GM19452 (cell line): ENCODE measurements around the gene ARL4A.

Experiments
- ATAC-seq: cut with Tn5 transposase; IDR thresholded peaks from one replicate; pipeline ENCODE4 v1.9.1; 2021; ENCODE audit not compliant: unreplicated experiment

ARL4A gene

DNA sequence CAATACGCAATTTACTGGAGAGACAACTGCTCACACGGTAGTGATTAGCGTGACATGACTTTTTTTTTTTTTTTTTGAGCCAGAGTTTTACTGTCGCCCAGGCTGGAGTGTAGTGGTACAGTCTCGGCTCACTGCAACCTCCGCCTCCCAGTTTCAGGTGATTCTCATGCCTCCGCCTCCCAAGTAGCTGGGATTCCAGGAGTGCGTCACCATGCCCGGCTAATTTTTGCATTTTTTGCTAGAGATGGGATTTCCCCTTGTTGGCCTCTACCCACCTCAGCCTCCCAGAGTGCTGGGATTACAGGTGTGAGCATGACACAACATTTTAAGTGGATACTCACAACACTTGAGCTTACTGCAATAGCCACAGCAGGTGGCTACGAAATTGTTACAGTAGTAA lies 11.9 kb downstream of the ARL4A start:
- no peak for ATAC-seq

DNA sequence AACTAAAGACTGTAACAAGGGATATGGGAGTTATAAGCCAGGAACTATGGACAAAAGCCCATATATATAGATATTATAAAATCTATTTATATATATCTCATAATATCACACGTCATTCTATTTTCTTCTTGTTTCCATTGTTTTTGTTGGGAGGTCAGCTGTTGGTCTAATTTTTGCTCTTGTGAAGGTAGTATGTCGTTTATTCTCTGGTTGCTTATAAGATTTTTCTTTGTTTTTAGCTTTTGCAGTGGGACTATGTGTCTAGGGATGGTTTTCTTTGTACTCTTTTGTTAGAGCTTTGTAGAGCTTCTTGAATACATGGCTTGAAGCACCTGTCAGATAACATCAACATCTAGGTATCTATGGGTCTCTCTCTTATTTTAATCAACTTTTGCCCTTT lies 14.0 kb downstream of the ARL4A start:
- ATAC-seq: no peak

DNA sequence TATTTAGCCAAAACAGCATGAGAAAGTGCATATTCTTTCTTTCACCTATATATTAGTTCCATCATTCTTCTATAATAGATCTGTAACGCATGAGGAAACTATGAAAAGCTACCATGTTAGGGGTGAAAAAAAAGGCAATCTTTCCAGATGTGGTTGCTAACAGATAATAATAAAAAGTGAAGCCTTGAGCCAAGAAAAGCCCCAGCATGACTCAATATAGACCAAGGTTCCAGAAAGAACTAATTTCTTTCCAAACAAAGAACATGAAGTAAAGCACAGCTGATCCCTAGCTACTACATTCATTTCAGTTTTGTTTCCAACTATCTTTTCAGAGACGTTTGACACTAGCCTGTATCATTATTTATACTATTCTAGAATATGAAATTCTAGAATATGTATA lies 16.4 kb downstream of the ARL4A start:
- ATAC-seq: no peak

DNA sequence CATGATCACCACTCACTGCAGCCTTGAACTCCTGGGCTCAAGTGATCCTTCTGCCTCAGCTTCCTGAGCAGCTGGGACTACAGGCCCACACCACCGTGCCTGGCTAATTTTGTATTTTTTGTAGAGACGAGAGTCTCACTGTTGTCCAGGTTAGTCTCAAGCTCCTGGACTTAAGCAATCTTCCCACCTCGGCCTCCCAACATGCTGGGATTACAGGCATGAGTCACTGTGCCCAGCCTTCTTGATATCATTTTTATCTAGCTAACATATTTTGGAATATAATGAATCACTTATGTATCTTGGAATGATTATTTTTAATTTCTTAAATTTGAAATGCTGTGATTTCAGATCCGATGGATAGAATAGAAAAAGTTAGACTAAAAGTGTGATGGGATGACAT lies 18.4 kb downstream of the ARL4A start:
- no peak for ATAC-seq

DNA sequence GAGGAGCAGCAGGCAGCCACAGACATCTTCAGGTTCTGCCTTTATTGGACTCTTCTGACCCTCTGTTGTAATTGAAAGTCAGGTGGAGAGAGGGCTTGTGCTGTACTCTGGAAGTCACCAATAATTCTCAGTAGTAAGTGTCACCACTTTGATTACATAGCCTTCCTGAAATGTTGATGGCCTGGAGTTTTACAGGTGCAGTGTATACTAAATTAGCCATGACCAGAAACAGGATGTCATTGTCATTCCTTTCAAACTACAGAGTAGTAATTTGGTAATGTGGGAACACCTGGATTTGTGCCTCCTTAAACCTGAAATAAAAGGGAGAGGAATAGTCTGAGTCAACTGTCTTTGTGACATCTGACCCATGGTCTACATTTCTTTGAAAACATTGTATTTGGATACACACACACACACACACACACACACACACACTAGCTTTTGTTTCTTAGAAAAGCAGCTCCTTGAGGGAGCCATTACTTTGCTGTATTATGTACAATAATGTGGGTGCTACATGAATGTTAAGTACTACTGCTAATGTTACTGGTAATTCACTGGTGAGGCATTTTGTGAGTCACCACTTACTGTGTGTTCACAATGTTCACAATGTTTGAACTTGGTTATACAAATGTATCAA lies 19.6 kb downstream of the ARL4A start:
- ATAC-seq: no peak

DNA sequence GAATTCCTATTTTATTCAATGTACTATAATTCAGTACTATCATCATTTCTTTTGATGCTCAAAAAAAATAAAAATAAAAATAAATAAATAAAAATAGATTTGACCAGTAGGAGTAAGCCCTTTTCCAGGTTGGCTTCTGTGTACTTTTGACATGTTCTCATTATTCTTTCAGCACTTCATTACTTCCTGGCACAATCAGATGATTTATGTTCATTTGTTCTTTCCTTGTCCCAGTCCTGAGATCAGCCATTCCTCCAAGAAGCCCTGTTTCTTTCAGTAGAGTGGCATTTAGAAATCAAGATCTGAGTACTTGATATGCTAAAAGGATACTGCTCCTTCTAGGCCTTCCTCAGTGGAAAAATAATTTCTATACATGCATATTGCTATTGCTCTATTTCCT lies 20.9 kb downstream of the ARL4A start:
- no peak for ATAC-seq

DNA sequence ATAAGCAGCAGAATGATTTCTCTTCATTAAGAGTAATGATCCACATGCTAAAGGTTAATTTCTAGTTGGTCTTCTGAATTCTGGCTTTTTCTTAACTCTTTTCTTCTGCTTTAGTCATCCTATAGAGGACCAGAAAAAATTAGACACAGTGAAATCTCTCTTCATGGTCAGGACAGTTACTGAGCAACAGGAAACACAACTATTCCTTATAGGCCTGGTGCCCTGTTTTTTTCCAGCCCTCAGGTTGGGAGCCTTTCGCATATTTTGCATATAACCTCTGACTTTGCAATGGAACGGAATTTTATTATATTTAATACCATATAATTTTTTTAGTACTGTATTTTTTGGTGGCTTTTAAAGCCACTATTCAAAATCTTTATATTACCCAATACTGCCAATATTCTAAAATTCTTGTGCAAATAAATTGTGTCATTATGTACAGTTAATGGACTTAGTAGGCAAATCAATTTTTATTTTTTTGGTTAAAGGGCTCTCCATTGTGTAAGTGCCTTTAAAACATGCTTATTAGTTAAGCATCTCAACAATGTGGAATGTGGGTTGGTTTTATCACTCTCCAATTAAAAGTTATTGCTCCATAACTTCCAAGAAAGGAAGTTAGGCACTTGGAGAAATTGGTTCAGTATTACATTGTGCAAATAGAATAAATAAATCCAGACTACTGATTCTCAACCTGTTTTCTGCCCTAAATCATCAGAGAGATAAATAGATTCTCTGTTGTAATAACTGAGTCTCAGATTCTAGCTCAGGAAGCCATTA lies 22.5 kb downstream of the ARL4A start:
- no peak for ATAC-seq

DNA sequence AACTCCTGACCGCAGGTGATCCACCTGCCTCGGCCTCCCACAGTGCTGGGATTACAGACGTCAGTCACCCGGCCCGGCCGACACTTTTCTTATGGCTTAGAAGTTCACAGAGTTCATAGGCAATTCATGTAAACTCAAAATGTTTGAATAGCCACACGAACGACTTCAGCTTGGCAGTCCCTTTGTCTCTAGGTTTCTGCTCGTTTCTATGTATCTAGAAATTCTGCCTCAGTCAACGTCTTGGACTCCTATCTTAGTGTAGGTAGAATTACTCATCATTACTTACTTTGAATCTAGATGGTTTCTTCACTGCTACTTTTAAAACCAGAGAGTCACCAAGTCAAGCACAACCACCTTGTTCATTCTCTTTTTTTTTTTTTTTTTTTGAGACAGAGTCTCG lies 23.7 kb downstream of the ARL4A start:
- ATAC-seq: no peak

DNA sequence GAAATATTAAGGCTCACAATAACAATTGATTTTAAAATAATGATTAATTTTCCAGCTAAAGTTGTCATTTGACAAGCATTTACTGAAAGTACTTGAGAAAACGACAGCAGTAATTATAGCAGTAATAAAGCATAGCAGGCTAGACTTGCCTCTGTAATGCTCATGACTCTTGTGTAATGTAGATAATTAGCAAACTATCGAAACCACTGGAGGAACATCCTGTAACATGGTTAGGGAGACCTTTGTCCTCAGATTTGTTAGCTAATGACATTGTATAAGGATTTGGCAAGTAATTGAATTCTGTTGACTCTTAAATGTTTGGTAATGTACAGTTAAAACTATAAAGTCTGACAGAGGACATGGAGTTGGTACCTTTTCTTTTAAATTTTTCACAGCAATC lies 24.8 kb downstream of the ARL4A start:
- no peak for ATAC-seq

DNA sequence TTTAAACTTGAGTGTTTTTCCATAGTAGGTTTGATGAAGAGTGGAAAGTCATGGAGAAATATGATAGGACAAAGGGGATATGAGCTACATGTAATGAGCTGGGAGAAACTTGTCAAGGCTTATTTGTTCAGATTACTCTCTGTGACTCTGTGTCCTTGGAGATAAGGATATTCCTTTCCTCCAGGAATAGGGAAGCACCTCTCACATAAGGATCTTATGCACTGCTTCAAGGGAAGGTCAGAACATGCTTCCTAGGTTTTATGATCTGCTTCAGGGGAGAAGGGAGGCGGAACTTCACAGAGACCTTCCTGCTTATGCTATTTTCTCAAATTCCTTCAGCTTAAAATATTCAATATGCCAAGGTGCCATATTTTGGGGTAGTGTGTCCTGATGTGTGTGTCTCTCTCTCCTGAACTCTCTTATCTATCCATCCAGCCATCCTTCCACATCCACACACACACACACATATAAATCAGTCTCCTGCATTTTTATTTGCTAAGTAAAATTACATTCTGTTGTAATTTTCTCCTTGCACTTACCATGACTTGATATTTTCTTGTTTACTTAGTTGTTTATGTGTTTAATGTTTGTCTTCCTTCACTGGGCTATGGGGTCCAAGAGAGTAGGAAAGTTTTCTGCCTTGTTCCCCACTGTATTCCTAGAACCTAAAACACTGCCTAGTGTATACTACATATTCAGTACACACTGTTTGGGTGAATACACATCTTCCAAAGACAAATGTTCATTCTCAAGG lies 26.4 kb downstream of the ARL4A start:
- ATAC-seq: no peak

DNA sequence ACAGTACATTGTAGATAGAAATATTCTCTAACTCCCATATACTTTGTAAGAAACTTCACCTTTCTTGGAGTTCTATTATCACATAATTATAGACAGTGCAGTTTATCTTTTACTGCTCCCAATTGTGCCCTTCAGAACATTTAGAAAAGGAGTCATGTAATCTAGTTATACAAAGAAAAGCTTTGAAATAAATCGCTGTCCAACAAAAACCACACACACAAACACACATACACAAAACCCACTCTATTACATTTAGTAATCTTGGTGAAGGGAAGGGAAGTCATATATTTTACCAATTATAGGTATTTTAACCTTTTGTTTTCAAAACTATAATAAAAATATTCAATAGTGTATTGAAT lies 26.9 kb downstream of the ARL4A start:
- no peak for ATAC-seq

DNA sequence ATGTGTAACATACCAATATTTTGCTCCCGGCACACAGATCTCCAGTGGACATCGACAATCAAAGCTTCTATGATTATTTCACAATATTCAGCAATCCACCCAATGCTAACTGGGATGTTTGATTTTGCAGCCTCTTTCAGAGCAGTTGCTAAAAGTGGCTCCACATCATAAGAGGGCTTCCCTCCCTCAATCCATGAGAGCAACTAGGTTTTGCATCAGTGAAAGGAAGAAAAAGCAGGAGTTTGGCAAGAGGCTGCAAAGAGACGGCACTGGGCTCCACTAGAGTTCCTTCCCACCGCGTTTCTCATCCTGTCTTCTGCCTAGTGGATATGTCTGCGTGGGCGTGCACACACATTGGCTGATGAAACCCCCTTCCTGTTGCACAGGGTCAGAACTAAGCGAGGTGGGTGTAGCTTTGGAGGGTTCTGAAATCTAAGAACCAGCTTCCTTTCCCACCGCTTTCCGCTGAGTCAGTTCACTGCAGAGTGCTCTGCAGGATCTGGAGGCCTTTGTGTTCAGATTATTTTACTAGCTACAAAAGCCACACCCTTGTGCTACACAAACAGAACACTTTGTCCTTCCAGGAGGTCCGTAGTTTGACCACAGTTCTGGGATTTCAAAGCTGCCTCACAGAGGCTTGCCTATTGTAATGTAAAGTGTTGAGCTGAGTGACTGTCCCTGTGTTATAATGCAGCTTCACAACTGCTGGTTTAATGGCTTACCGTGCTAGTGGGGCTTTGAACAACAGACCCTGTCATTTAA lies 28.1 kb downstream of the ARL4A start:
- ATAC-seq: no peak

DNA sequence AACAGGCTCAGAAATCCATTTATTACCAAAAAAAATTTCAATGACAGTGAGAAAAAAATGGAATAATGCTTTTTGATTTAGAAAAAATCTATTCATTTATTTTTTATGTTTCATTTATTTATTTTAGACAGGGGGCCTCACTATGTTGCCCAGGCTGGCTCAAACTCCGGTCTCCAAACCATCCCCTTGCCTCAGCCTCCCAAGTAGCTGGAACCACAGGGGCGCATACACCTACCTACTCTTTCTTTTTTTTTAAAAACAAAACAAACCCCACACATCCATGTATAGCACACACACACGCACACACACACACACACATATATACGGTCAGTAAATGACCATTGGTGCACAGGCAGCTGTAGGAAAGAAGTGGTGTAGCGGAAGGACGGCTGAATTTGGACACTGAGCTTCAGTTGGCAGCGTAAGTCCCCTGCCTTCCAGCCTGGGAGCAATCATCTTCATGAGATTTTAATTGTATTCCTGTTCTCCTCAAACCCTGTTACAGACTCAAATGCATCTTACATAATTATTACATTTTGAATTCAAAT lies 28.8 kb downstream of the ARL4A start:
- no peak for ATAC-seq

DNA sequence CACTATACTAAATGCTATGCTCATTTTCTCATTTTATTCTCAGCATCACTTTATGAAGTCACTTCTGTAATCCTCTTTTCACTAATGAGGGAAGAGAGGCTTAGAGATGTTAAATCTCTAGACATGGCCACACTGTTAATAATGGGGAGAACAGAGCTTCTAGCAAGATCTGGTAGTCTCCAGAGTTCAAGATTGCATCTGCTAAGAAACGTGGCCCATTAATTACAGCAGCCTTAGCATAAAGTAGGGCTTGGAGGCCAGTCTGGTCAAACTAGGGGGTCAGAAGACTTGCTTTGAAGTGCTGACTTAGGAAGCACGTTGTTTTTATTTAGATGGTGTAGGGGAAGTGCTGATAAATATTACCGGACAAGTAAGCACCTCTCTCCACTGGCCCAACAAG lies 29.3 kb downstream of the ARL4A start:
- no peak for ATAC-seq

DNA sequence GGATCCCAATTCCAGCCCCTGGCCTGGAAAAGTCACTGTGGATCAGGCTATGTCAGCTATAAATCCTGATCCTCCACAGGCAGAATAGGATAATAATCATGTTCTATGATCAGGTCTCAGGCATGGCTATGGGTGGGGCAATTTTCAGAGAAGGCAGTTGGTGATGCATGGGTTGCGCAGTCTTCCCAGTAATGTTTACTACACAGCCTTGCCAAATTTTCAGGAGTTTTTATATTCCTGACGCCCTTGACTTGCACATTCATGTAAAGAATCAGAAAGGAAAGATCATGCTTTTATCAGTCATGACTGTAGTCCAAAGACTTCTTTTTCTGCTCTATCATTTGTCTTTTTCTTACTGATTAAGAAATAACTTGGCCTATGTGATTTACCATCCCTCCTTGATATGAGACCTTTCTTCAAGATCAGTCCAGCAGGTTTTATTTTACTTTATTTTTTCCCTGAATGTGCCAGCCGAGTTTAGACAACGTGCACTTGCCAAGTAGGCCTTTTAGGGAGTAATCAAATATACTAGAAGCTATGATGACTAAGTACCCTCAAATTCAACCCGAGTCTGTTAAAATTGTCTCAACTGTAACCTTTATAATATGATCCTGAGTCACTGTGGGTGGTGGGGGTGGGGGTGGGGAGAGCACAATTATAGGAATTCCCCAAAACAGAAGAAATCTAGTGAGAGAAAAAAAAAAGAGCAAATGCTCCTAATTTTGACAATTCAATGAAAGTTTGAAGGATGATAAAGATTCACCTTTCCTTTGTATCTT lies 31.9 kb downstream of the ARL4A start:
- ATAC-seq: no peak

DNA sequence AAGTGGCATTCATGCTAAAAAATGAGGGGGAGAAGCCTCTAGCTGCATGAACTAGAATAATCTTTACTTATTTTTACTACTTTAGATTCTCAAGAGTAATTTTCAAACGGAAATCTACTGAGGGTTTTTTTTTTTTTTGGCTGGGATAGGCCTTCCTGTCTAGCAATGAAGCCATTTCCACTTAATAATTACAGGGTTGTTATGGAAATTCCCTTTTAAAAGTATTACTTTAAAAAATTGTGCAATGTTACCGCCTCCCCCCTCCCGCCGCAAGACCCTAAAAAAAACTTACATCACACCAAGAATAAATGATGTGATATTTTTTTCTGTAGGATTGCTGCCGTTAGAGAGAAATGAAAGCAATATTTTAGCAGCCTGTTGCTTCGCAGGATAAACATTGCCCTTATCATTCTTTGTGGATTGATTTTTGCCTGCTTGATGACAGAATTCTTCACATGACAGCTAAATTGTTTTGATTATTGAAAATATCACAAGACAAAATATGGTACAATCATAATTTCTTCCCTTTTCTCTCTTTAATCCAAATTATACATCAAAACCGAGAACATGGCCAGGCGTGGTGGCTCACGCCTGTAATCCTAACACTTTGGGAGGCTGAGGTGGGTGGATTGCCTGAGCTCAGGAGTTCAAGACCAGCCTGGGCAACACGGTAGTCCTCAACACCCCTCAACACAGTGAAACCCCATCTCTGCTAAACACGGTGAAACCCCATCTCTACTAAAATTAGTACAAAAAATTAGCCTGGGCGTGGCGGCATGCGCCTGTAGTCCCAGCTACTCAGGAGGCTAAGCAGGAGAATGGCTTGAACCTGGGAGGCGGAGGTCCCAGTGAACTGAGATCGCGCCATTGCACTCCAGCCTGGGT lies 32.8 kb downstream of the ARL4A start:
- no peak for ATAC-seq

DNA sequence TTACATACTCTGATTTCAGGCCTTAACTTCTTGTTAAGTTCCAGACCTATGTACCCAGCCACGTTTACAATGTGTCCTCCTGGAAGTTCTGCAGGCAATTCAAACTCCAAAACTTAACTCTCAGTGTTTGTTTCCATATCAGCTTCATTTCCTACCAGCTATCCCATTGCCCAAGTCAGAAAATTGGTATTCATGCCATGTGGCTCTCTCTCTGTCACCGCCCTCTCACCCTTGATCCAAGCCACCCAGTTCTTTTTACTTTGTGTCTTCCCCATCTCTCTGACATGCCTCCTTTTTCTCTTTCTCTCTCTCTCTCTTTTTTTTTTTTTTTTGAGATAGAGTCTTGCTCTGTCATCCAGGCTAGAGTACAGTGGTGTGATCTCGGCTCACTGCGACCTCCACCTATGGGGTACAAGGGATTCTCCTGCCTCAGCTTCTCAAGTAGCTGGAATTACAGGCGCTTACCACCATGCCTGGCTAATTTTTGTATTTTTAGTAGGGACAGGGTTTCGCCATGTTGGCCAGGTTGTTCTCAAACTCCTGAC lies 33.9 kb downstream of the ARL4A start:
- no peak for ATAC-seq

DNA sequence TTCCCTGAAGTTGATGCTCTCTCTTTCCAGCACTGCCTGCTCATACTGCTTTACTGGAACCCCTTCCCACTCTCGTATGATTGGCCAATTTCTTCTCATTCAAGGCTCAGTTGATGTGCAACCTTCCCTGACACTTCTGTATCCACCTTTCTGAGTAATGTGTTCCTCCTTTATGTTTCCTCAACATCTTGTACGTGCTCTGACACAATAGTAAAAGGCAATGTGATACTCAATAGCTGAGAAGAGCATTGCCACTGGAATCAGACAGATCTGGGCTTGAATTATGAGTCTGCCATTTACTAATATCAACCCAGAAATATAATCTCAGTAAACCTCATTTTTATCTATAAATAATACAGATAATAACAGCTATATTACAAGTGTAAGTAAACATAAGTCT lies 34.7 kb downstream of the ARL4A start:
- no peak for ATAC-seq
